AG04450 (cell line): ENCODE results near the gene RNH1. TPM values are rescaled to one million over a fixed set of nuclear protein-coding genes. Genes with fewer than 3 reads are reported as not detected.

Experiments used
- CTCF ChIA-PET: fragments of 300-600, 350-600 bp; formaldehyde crosslinking; extraction: SDS; loops from one replicate; lab custom pipeline; 2022; ENCODE audit warnings: antibody characterized with exemption, inconsistent platforms; lab: Charles Lee
- POLR2A ChIA-PET: fragments of 350-600 bp; formaldehyde crosslinking; extraction: SDS; loops from one replicate; lab custom pipeline; 2021; ENCODE audit warnings: antibody characterized with exemption, inconsistent platforms; lab: Yijun Ruan, JAX
- DNase-seq: peaks from one replicate; pipeline ENCODE4 v3.0.0-alpha.2; 2011; ENCODE audit warnings: low read depth, low spot score
- H3K27ac ChIP-seq: one replicate; pipeline ENCODE4 v1.5.1; 2012; ENCODE audit warnings: low read depth, low read length, control low read depth
- H3K27me3 ChIP-seq: one replicate; pipeline ENCODE4 v1.6.0; 2012; ENCODE audit warnings: low read length; ENCODE audit not compliant: control insufficient read depth, insufficient read depth
- H3K4me3 ChIP-seq: 2 replicates; pipeline ENCODE4 v1.5.1; 2011; ENCODE audit warnings: mild to moderate bottlenecking, low read depth, low read length, control low read depth
- H3K9me3 ChIP-seq: 2 replicates; pipeline ENCODE4 v1.5.1; 2012; ENCODE audit warnings: low read length; ENCODE audit not compliant: control insufficient read depth, insufficient read depth
- polyA plus RNA-seq: library from polyadenylated mRNA; depleted of rRNA; stranded (reverse); fragments of >200 nt; gene quantifications from 2 replicates; pipeline ENCODE4 v1.2.3, GENCODE V29; 2011
- TF ChIP-seq, protein P1 (sequence below): IDR thresholded peaks from 2 replicates; pipeline ENCODE4 v1.5.1; 2011; ENCODE audit warnings: low read depth, low read length, control low read depth, inconsistent platforms

The RNH1 gene
- polyA plus RNA-seq, 1 experiment: 98.6 TPM

DNA sequence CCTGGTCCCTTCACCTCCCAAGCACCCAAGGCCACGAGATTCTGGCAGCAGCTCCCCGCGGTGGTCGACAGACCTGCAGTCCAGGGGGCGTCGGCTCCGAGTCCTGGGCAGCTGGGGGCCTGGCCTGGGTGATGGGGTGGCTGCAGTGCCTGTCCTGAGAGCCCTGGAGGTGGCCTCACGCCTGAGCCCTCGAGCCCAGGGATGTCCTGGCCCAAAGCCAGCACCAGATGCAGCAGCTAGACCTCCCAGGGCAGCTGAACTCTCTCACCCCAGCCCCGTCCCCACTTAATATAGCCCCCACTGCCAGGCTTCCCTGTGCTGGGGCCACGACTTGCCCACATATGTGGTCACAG, 46.9 kb upstream of the RNH1 start:
- DNase-seq: no peak
- Histone ChIP-seq H3K9me3 (peaks cover 3% of the 10 kb centered on the region; the same call in 1 of the 2 replicates), H3K4me3 (no peak overlapping the region), H3K27me3 (peaks cover 39% of the 10 kb centered on the region), H3K27ac (no peak overlapping the region)
- ChIA-PET CTCF (interaction anchor here (1.3 to 2.2 kb wide), 3 partner anchors 8 to 230 kb away, joined by 5 to 8 read pairs (median 6); no protein-coding TSS in a partner anchor), POLR2A (no interaction called here)
- TF ChIP-seq, protein P1, sequence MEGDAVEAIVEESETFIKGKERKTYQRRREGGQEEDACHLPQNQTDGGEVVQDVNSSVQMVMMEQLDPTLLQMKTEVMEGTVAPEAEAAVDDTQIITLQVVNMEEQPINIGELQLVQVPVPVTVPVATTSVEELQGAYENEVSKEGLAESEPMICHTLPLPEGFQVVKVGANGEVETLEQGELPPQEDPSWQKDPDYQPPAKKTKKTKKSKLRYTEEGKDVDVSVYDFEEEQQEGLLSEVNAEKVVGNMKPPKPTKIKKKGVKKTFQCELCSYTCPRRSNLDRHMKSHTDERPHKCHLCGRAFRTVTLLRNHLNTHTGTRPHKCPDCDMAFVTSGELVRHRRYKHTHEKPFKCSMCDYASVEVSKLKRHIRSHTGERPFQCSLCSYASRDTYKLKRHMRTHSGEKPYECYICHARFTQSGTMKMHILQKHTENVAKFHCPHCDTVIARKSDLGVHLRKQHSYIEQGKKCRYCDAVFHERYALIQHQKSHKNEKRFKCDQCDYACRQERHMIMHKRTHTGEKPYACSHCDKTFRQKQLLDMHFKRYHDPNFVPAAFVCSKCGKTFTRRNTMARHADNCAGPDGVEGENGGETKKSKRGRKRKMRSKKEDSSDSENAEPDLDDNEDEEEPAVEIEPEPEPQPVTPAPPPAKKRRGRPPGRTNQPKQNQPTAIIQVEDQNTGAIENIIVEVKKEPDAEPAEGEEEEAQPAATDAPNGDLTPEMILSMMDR: no peak

DNA sequence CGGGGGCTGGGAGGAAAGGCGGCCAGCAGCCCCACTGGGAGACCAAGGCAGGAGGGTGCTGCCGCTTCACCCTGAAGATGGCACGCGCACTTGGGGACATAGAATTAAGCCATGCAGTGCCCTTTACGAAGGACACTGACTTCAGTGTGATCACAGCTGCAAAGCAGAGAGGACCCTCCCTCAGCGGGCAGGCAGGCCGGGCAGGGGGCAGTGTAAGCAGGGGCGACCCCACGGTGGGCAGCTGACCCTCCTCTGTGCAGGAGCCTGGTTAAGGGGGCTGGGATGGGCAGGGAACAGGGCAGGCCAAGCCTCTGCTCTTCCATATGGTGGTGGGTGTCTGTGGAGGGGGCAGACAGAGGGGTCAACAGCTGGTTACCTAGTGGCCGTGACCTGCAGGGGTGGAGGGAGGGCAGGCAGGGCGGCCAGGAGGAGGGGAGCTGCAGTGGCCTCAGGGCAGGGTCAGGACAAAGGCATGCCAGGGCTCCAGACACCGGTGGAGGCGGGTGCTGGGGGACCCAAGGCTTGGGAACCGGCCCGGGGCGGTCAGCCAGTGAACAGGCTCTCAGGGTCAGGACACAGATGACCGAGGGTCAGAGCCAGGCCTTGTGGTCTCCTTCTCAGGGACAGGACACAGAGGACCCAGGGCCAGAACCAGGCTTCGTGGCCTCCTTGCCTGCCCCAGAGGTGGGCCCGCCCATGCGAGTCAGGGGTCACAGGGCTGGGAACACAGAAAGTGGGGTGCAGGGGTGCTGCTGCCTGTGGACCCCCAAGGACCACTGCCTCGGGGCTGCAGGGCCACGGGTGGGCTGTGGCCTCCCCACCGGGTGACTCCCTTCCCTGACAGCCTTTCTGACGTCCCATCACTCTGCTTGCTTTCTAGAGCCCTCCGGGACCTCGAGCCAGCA, 46.3 kb upstream of the RNH1 start:
- POLR2A ChIA-PET: no interaction called here
- peaks cover 34% of the 10 kb centered on the region for H3K27me3 ChIP-seq
- DNase-seq: no peak
- no peak overlapping the region for H3K4me3 ChIP-seq
- H3K27ac ChIP-seq: no peak overlapping the region
- TF ChIP-seq, protein P1: no peak
- CTCF ChIA-PET: interaction anchor here (2.2 kb wide), 1 partner anchor 174 kb away, joined by 5 read pairs; no protein-coding TSS in a partner anchor
- peaks cover 3% of the 10 kb centered on the region; the same call in 1 of the 2 replicates for H3K9me3 ChIP-seq

DNA sequence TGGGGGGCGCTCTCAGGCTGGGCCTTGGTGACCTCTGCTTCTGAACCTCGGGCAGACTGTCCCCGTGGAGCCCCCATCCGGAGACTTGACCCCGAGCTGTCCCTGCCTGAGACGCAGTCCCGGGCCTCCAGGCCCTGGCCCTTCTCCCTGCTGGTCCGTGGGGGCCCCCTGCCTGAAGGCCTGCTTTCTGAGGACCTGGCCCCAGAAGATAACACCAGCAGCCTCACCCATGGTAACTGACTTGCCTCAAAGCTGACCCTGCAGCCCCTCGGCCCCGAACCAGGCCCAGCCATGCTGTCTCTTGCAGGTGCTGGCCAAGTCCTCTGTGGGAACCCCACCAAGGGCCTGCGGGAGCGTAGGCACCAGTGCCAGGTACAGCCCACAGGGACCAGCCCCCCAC, 44.6 kb upstream of the RNH1 start:
- no peak for DNase-seq
- Histone ChIP-seq H3K27me3 (peaks cover 18% of the 10 kb centered on the region), H3K27ac (no peak overlapping the region), H3K9me3 (peaks cover 3% of the 10 kb centered on the region; the same call in 1 of the 2 replicates), H3K4me3 (no peak overlapping the region)
- ChIA-PET CTCF (interaction anchor here (1.1 kb wide), 1 partner anchor 177 kb away, joined by 3 read pairs; no protein-coding TSS in a partner anchor), POLR2A (no interaction called here)
- TF ChIP-seq, protein P1: no peak

DNA sequence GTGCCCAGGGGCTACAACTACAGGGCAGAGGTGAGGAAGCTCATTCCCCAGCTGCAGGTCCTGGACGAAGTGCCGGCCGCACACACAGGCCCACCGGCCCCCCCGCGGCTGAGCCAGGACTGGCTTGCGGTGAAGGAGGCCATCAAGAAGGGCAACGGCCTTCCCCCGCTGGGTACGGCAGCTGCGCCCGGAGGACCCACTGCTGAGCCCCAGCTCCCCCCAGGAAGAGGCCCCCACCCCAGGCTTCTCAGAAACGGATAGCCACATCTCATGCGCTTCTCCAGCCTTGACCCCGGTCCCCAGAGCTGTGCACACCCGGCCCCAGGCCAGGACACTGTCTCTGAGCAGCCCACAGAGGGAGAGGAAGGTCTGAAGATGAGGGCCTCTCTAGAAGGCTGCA, 44.1 kb upstream of the RNH1 start:
- TF ChIP-seq, protein P1: no peak
- H3K27ac ChIP-seq: no peak overlapping the region
- no peak overlapping the region for H3K4me3 ChIP-seq
- H3K9me3 ChIP-seq: peaks cover under 1% of the 10 kb centered on the region; the same call in 1 of the 2 replicates
- ChIA-PET POLR2A (no interaction called here), CTCF (no interaction called here)
- no peak for DNase-seq
- H3K27me3 ChIP-seq: peaks cover 13% of the 10 kb centered on the region

DNA sequence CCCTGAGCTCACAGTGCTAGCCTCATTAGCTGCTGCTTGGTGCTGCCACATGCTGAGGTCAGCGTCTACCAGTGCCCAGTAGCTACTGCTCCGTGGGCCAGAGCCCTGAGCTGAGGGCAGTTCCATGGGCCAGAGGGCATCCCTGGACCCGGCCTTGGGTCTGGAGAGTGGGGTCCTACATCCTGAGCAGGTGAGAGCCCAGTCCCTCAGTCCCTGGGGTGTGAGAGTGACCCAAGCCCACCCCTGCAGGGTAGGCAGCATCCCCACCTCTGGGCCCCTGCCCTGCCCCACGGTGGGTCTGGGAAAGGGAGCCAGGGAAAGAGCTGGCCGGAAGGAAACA, 43.7 kb upstream of the RNH1 start:
- POLR2A ChIA-PET: no interaction called here
- no peak overlapping the region for H3K27ac ChIP-seq
- H3K27me3 ChIP-seq: peaks cover 12% of the 10 kb centered on the region
- no peak overlapping the region for H3K4me3 ChIP-seq
- no peak for DNase-seq
- CTCF ChIA-PET: no interaction called here
- no peaks in the 10 kb centered on the region; the same call in 1 of the 2 replicates for H3K9me3 ChIP-seq
- TF ChIP-seq, protein P1: no peak
